Breast epithelium (tissue), 4 donors: ENCODE results near the gene TGM2. TPM values are rescaled to one million over a fixed set of nuclear protein-coding genes. Genes with fewer than 3 reads are reported as not detected.

Source experiments
- DNase-seq, 2 donors: peaks; one replicate each; pipeline ENCODE4 v3.0.0-alpha.2; 2019; ENCODE audit warnings: low spot score in 2 of 2
- H3K27ac ChIP-seq, 2 donors: fragments of 200-600 bp; sonication (generic) in 1 of 2; one replicate each; pipeline ENCODE4 v1.5.1; 2016 to 2019; ENCODE audit warnings: mild to moderate bottlenecking in 1 of 2
- H3K27me3 ChIP-seq, 2 donors: fragments of 200-600 bp; sonication (generic) in 1 of 2; one replicate each; pipeline versions ENCODE4 v1.5.1 to v1.6.0; 2017 to 2019; ENCODE audit warnings: control low read depth in 1 of 2, mild to moderate bottlenecking in 1 of 2
- H3K36me3 ChIP-seq: fragments of 200-600 bp; one replicate; pipeline ENCODE4 v1.5.1; 2019
- H3K4me1 ChIP-seq, 2 donors: fragments of 200-600 bp; sonication (generic); one replicate each; pipeline ENCODE4 v1.5.1; 2016 to 2019; ENCODE audit warnings: control low read depth in 1 of 2
- H3K4me3 ChIP-seq, 3 donors: fragments of 200-600 bp; sonication (generic); 1 replicate in 2 of 3; 2 replicates in 1 of 3; pipeline ENCODE4 v1.5.1; 2016 to 2019; ENCODE audit warnings: mild to moderate bottlenecking in 3 of 3, moderate library complexity in 2 of 3
- H3K9me3 ChIP-seq, 2 donors: fragments of 200-600 bp; sonication (generic) in 1 of 2; one replicate each; pipeline ENCODE4 v1.5.1; 2016 to 2019; ENCODE audit warnings: control low read depth in 1 of 2
- CTCF ChIP-seq, 3 donors: fragments of 450-650 bp; IDR thresholded peaks; one replicate each; pipeline ENCODE4 v1.5.1; 2016 to 2017; ENCODE audit warnings: antibody characterized with exemption in 3 of 3, mild to moderate bottlenecking in 3 of 3, moderate library complexity in 3 of 3
- POLR2A ChIP-seq: fragments of 450-650 bp; IDR thresholded peaks from one replicate; pipeline ENCODE4 v1.6.1; 2016; ENCODE audit warnings: antibody characterized with exemption, mild to moderate bottlenecking, moderate library complexity
- POLR2AphosphoS5 ChIP-seq, 3 donors: sonication (generic); formaldehyde crosslinking; IDR thresholded peaks; one replicate each; pipeline ENCODE4 v1.6.1; 2017; ENCODE audit warnings: antibody characterized with exemption in 3 of 3
- intact Hi-C: fragments of 100-400 bp; cut with DNase I; formaldehyde crosslinking; loops from one replicate; pipeline ENCODE4 v1.15.1; 2023; ENCODE audit warnings: low total_unique reads
- total RNA-seq, 3 donors: library from RNA; depleted of rRNA; stranded (reverse); fragments of >200 nt; gene quantifications; one replicate each; pipeline ENCODE4 v1.1.0, GENCODE V29; 2016

TGM2 gene
- total RNA-seq, 3 donors from 2014 or later: 10.7 to 44.9 (median 15.2) TPM

- Histone ChIP-seq H3K4me1 (no peaks in the 10 kb centered on the region), H3K27me3 (no peaks in the 10 kb centered on the region), H3K36me3 (no peaks in the 10 kb centered on the region), H3K9me3 (no peaks in the 10 kb centered on the region), H3K4me3 (no peak overlapping the region), H3K27ac (peak overlapping the region in 1 of 2 donors; percentile 56)
- no peak for DNase-seq
- TF ChIP-seq CTCF (IDR thresholded peaks at IDR 0.05) (no peak), POLR2A (no peak), POLR2AphosphoS5 (IDR thresholded peaks at IDR 0.05) (no peak)
- intact Hi-C loops: no loop called here
Observed at GRCh38 chr20:38123021-38123587, 42.0 kb downstream of the TGM2 start.

GRCh38 chr20:38121741-38122140 is 43.3 kb downstream of the TGM2 start:
- DNase-seq: no peak
- no peaks in the 10 kb centered on the region for H3K36me3 ChIP-seq

DNA sequence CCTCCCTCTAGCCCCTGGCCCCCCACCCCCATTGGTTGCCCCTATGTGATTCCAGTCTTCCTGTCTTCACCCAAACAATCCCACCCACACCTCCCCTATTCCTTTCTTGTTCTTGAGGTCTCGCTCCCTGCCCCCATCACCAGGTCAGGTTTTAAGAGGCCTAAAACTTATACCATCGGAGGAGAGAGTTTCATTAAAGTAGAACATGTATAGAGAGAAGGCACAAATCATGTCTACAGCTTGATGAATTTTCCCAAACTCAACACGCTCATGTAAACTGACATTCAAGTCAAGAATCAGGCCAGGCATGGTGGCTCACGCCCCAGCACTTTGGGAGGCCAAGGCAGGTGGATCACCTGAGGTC is 44.5 kb downstream of the TGM2 start:
- no peaks in the 10 kb centered on the region for H3K4me1 ChIP-seq
- no peak for TF ChIP-seq CTCF (IDR thresholded peaks at IDR 0.05)
- no peak for TF ChIP-seq POLR2A
- TF ChIP-seq POLR2AphosphoS5 (IDR thresholded peaks at IDR 0.05): no peak
- H3K27me3 ChIP-seq: no peaks in the 10 kb centered on the region
- no peaks in the 10 kb centered on the region for H3K9me3 ChIP-seq
- no peaks in the 10 kb centered on the region for H3K36me3 ChIP-seq
- no peak for DNase-seq
- no peak overlapping the region for H3K4me3 ChIP-seq
- H3K27ac ChIP-seq: no peak overlapping the region
- intact Hi-C loops: no loop called here

More at GRCh38 chr20:38121741-38122140, 43.3 kb downstream of the TGM2 start:
- Histone ChIP-seq H3K27me3 (no peaks in the 10 kb centered on the region), H3K27ac (no peak overlapping the region), H3K9me3 (no peaks in the 10 kb centered on the region), H3K4me1 (no peaks in the 10 kb centered on the region), H3K4me3 (no peak overlapping the region)
- intact Hi-C loops: no loop called here
- TF ChIP-seq POLR2AphosphoS5 (IDR thresholded peaks at IDR 0.05): no peak
- TF ChIP-seq POLR2A: no peak
- TF ChIP-seq CTCF (IDR thresholded peaks at IDR 0.05): no peak

DNA sequence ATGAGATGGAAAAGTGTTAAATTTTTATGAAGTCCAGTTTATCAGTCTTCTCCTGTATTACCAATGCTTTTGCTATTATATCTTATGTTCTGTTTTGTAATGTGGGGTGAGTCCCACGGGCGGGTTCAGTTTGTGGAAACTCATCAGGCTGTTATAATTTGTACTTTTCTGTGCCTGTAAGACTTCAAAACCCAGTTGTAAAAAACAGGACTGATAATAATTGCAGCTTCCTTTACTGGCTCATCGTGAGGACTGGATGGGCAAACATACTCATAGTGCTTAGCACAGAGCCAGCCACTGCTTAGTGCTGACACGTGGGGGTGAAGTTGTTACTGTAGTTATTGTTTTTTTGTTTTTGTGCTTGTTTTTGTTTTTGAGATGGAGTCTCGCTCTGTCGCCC is 45.6 kb downstream of the TGM2 start:
- Histone ChIP-seq H3K27me3 (no peaks in the 10 kb centered on the region), H3K9me3 (no peaks in the 10 kb centered on the region), H3K4me1 (no peaks in the 10 kb centered on the region), H3K4me3 (no peak overlapping the region), H3K27ac (no peak overlapping the region), H3K36me3 (no peaks in the 10 kb centered on the region)
- intact Hi-C loops: loop anchor here (1.0 kb wide), 1 partner anchor 22 kb away; no protein-coding TSS in a partner anchor
- TF ChIP-seq POLR2A (no peak), CTCF (IDR thresholded peaks at IDR 0.05) (no peak), POLR2AphosphoS5 (IDR thresholded peaks at IDR 0.05) (no peak)
- no peak for DNase-seq

DNA sequence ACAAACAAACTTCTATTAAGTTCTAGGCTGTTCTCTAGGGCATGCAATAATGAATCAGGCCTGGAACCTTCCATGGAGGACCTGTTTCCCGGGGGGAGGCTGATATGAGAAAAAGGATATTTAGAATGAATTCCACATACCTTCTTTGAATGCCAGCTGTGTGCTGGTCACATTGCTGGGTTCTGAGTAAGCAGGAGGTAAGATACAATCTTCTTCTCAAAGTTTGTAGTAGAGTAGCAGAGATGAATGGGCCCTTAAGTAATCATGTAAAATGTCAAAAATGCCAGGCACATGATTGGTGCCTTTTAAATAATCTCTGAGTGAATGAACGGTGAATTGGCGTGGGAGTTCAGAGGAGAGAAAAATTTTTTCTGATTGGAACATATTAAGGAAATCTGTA is 47.4 kb downstream of the TGM2 start:
- Histone ChIP-seq H3K27me3 (no peaks in the 10 kb centered on the region), H3K9me3 (no peaks in the 10 kb centered on the region), H3K36me3 (no peaks in the 10 kb centered on the region), H3K27ac (no peak overlapping the region), H3K4me3 (no peak overlapping the region), H3K4me1 (no peaks in the 10 kb centered on the region)
- intact Hi-C loops: no loop called here
- TF ChIP-seq POLR2AphosphoS5 (IDR thresholded peaks at IDR 0.05): no peak
- no peak for TF ChIP-seq CTCF (IDR thresholded peaks at IDR 0.05)
- no peak for TF ChIP-seq POLR2A
- DNase-seq: no peak
